NCI-H526 (cell line): ENCODE results near the gene LURAP1L.

ENCODE experiments used
- DNase-seq, 2 experiments: peaks; one replicate each; lab custom pipeline; 2025; lab: John Stamatoyannopoulos, UW

LURAP1L gene

DNA sequence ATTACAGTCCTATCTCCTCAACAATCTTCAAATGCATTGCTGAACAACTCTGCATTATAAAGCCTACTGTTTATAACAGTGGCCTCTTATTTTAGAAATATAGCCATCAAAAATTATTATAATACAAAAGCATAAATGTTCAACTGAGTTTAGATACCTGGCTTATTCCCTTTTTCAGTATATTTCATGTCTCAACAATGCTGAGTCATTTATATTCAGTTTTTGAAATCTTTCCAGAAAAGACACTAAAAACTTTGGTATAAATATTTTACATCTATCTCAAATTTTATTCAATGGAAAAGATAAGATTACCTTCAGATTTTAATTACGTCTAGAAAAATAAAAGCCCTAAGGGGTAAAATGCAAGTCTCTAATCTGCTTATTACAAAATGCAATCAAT, 37.9 kb downstream of the LURAP1L start:
- no peak for DNase-seq

DNA sequence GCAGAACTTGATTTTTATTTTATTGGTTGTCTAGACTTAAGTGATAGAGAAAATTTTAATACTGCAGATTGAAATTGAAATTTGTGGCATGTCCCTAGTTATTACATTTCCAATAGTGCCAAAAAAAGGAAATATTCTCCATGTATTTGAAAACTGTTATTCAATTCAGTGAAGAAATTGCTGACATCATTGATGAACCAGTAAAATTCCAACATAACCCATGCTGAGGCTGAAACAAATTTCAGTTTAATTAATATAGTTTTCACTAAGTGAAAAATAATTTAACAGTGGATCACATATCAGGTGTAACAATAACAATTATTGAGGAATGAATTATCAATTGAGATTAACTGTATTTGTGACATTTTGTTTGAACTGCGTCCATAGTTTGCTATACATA, 38.7 kb downstream of the LURAP1L start:
- no peak for DNase-seq

DNA sequence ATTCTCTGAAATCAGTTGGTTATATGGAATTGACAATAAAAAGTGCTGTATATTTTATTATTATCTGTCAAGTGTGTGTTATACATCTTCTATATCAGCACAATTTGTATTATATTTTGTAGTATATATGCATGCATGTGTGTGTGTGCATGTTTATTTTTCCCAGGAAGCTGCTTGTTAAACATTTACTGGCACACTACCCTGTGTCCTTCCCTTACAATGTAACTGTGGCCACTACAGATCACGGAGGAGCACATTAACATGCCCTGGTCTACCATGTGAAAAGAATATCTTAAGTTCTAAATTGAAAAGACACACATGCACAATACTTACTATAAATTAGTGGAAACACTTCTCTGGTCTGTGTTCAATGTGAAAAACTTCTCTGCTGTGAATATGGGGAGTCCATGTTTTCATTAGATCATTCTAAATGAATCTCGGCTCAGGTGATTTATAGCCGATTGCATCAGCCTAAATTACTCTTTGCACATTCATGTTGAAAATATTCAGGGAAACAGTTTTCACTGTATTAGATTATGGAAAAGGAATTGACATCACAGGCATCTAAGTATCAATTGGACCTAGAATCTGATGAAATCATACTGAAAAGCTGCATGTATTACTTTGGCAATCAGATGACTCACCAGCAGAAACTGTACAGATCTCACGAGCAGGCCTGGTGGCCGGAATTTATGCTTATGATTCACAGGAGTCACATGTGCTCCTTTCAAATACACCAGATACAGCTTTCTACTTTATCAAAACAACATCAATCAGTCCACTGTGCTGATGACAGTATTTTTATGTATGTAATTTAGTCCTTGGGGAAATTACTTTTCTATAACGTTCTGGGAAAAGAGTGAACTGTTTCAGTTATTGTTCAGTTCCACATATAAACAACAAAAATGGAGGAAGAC, 39.4 kb downstream of the LURAP1L start:
- peak in 1 of 2 experiments; percentile 47 for DNase-seq

DNA sequence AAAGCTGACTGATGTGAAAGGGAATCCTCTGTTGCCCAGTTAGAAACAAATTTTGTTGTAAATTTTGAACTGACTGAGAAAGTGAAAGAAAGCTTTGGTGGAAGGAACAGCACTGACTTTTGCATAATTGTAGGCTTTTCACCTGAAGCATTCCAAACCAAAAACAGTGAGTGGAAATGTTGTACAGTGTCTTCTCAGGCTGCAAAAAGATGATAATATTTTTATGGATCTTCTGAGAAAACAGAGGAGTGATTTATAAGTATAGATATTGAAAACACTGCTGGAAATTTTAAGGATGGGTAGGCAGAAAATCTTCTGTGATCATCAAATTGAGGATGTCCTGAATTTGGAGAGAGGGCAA, 40.0 kb downstream of the LURAP1L start:
- DNase-seq = peak in 1 of 2 experiments; percentile 7

DNA sequence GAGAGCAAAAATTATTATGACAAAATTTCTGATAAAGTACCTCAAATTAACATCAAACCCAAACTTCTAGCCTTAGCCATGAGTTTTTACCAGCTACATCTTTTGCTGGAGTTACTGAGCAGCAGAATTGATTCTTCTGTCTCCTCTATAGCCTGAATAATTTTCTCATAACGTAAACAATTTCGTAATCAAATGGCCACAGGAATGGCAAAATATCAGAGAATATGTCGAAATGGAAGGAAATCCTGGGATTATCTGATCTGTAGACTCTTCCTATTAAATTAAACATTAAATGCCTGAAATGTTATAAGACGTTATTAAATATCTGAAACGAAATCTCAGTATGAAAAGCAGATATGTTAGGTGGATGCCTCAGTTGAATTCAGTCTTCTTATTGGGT, 41.1 kb downstream of the LURAP1L start:
- DNase-seq = no peak

DNA sequence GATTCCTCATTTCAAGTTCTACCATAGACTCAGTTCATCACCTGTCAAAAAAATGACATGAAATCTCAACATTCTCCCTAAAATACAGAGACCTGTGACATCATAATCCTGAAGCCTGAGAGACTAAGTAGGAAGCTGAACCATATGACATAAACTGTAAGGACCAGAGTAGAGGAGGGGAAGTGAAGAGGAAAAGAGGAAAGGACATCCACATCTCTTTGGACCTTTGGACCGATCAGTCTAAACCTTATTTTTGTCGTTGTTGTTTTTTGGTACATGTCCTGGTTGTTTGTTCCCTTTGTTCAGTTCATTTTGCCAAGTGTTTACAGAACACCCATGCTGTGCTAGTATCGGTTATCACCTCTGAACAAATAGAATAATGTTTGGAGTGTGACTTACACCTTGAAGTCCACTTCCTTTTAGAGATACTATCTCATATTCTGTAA, 41.9 kb downstream of the LURAP1L start:
- DNase-seq = no peak

DNA sequence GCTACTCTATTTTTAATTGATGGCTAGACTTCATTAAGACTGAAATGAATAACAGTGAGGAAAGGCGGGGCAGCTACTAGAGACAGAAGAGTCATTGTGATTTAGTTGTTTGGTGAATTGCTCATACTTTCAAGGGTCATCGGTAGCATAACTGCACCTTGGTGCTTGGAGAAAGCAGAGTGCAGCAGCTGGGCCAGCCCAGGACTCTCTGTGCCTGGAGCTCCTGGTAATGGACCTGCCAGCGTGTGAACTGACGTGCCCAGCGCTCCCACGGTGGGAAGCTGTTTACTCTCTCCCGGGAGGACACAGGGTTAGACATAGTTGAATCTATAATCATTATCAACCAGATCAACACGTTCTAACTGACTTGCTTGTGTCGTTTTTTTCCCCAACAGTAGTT, 42.9 kb downstream of the LURAP1L start:
- DNase-seq = peak; percentile 35 to 62

DNA sequence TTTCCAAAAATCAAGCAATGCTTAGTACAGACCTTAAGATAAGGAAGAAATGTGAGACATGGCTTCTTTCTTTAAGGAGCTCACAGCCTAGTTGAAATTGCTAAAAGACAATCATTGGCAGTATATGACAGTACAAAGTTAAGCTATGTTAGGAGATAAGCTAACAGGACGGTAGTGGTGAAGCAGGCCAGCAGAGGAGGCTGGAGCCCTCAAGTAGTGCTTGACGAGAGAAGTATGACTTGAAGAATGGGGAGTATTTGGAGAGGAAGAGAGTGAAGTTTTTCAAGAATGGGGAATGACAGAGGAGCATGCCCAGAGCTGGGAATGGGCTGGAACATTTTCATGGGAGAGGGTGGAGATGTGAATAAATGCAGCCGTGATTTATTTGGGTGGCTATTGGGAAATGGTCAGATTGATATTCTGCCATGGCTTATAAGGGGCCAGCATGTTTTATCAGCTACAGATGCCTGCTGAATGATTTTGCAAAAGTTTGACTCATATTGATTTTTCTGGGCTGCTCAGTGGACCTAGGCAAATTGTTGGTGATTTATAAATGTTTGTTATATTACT, 43.7 kb downstream of the LURAP1L start:
- DNase-seq = peak in 1 of 2 experiments; percentile 1

DNA sequence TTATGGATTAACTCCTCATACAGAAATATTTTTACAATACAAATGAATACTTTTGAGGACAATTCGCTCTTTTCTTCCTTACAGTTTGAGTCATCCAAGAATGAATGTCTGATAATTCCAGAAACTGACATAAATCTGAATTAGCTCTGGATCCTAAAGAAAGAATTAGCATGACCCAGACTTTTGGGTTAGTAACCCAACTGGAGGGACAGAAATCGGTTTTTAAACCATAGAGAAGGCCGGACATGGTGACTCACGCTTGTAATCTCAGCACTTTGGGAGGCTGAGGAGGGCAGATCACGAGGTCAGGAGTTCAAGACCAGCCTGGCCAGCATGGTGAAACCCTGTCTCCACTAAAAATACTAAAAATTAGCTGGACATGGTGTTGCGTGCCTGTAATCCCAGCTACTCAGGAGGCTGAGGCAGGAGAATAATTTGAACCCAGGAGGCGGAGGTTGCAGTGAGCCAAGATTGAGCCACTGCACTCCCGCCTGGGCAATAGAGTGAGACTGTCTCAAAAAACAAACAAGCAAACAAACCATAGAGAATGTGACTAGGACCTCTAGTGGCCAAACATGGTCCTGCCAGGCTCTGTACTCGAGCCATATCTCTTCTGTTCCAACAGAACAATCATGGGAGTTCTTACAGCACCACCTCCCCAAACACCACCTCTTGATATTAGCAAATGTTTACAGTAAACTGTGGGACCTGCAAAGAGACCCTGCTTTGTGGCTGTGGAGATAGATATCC, 44.8 kb downstream of the LURAP1L start:
- peak in 1 of 2 experiments; percentile 7 for DNase-seq

DNA sequence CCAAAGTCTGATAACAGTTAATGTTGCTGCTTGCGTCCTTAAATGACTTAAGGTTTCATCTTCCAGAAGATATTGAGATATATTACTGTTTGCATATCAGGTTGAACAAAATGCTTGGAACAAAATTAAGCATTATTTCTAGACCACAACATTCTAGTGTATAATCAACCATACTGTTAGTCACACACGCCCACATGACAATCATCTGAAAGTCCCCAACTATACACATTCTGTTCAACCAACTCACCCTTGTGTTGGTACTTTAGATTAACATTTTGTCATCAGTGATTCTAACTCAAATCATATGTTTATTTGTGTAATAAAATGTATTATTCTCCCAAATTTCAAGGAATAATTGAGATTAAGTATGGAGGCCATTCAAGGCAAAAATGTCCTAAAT, 47.3 kb downstream of the LURAP1L start:
- DNase-seq = no peak

DNA sequence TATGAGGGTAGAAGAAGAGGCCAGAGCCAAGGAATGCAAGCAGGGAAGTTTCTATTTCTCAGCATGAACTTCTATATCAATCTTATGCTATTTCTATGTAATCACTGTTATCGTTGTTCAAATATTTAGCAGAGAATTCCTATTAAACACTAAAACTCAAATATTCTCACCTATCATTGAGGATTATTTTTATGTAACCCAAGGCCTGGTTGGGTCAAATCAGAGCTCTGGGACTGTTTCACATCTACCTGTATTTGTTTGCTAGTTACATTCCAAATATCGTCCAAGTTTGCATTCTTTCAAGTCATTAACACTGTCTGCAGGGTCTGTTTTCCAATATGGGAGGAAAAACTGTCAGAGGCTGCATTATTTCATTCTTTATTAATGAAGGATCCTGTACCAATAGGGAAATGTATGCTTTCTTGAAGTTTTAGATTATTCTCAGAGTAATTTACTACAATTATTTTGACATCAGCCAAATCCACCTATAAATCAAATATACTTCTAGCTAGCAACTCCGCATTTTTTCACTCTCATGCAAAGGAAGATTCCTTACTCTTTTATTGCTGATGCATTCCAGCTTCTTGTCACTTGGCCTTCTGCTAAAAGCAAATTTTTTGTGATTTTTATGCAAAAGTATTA, 52.2 kb downstream of the LURAP1L start:
- no peak for DNase-seq

DNA sequence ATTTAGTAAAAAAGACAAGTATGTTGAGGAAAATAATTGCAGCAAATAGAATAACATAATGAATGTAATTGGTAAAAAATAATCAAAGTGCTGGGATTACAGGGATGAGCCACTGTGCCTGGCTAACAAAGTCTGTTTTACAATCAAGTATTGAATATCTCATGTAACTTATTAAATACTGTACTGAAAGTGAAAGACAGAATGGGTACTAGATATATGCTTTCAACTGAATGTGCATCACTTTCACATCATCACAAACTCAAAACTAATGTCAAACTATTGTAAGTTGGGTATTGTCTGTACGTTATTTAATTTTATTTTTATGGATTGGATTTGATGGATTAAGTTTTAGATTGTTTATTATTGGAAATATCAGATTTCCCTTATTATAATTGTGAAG, 58.9 kb downstream of the LURAP1L start:
- DNase-seq = no peak

DNA sequence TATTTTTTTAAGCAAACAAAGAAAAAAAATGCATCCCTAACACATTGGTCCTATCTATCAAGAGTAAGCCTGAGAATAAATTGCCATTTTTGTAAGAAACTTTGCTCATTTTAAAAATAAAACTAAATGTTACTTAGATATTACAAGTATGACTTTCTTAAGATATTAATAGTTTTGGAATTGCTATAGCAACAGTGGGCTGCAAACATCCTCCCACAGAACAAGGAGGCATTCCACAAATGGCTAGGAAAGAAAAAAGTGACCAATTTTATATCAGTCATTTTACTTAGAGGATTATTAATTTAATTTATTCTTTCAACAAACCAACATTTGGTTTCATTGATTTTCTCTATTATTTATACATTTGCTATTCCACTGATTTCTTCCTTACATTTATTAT, 63.7 kb downstream of the LURAP1L start:
- DNase-seq = no peak

DNA sequence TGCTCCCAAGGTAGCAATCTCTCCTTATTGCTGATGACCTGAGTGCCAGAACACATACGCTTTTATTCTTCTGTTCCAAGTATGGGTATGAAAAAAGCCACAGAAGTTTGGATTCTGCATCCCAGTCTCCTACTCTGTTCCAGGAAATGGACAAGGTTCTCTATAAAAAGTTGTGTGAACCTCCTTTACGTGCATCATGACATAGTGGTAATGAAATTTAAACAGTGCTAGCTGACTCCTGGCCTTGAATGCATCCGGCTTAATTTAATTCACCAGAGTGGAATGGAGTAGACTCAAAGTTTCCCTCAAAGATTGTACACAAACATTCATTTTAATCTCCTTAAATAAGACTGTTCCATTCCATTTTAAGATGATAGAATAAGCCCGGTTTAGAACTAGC, 68.9 kb downstream of the LURAP1L start:
- DNase-seq = no peak

DNA sequence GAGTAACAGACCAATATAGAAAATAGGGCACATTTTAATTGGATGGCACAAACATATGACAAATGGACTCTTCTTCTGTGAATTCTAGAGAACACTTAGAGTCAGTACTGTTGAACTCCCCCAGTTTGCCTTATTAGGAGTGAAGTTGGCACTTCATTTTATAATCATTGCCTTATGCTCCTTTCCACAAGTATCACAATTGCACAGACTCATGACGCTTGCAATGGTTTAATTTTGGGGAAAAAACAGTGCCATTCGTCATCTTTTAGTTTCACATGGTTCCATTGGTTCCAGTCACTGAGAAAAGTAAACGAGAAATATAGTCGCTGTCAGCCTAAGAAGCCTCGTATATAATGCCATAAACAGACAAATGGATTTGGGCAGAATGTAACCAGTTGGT, 71.2 kb downstream of the LURAP1L start:
- no peak for DNase-seq

DNA sequence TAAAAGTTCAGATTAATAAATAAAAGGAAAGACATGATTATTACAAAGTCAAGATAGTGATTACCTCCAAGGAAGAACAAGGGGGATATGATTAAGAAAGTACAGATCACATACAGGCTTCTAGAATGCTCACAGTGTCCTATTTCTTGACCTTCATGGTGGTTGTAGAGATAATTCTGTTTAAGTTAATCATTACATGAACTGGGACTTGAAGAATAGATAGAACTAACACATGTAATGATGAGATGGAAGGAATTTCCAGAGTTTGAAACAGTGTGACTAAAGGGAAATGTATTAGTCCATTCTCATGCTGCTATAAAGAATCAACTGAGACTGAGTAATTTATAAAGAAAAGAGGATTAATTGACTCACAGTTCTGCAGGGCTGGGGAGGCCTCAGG, 72.7 kb downstream of the LURAP1L start:
- no peak for DNase-seq

DNA sequence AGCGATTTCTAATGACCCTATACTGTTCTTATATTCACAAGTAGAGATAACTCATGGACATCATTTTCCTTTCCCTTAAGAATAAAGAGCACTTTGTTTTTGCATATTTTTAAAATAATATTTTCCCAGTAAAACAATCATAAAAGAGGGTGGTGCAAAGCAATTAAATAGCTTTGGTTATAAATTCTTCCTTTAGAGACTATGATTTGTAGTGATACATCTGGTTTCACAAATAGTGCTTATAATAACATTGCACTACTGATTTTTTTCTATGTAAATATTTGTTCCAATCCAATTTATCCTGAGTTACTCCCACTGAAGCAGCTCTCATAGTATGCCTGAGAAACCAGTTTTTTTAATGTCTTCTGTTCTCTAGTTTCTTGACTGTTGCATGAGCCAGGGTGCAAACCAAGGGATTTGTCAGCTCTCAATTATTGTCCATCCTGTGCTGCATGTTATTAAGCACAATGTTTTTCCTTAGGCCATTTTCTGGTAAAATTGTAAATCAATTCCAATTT, 74.7 kb downstream of the LURAP1L start:
- peak; percentile 43 to 60 for DNase-seq

DNA sequence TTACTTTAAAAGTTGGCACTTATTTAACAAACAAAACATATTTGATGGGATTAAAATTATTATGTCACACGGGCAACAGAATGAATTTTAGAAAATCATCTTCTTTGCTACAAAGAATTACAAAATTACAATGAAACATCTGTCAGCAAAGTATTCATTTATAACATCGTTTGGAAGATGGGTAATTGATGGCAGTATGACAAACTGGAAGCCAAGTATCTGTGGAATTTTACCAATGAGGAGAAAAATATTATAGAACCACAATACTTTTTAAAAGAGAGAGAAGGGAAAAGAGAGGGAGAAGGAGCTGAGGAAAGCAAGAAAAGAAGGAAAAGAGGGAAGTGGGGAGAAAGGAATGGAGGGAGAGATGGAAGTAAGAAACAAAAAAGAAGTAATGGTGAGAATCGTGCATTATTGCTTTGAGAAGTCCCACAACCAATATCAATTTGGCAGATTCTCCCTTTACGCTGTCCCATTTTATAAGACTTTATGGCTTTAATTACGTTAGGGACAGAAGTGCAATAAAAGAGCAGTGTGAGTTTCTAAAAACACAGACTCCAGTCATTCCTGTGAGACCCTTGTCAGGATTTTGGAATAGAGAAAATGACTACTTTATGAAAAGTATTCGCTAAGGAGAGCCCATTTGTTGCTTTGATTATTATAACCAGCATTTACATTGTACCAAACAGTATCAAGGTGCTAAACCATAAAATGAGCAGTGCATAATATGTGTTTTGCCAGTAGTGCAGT, 76.7 kb downstream of the LURAP1L start:
- DNase-seq = no peak

DNA sequence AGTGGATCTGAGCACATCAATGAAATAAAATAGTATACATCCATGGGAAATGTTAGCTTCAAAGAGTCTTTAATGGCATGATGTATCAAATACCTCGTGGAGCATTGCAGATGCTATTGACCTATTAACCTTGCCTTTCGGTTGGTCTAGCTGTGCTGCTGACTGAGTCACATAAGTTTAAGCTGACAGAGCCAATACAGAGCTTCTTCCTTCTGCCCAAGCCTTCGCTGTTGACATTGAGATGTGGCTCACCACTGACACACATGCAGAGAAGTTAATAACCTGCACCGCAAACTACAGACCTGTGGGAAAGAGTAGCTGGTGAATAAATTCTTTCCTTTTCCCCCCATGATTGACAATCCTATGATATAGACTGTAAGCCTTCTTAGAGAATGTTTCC, 78.2 kb downstream of the LURAP1L start:
- DNase-seq = no peak

DNA sequence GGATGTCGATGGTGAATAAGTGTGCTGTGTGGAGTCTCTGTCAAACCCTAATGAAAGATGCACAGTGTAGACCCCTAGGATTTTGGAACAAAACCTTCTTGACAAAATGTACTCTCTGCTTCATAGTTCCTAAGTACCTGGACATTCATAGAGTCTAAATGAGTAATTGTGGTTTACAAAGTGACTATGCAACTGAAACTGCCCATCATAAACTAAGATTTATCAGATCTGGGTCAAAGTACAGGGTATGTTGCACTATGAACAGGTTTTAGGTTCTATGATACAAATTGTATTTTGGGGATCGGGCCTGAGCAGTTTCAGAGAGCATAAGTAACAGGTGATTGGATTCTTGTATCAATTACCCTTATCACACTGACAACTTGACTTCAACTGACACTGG, 79.4 kb downstream of the LURAP1L start:
- no peak for DNase-seq

DNA sequence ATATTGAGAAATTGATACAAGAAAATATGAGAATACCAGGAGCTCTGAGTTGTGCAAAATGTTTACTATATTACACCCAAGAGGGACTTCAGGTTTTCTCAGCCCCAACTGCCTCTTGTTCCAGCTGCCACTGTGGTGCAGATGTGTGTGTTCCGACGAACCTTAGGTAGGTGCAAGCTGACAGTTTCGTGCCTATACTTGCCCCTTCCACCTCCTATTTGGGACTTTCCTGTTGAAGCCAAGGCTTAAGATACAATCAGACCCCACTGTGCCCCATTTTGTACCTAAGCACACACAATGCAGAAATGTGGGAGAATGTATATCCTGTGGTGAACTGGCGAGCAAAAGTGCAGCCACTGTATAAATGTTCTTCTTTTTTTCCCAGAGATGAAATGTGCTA, 80.2 kb downstream of the LURAP1L start:
- DNase-seq = no peak
